Stimulated activated naive CD8-positive, alpha-beta T cell treated with anti-CD3 and anti-CD28 coated beads, Interleukin-15, Interleukin-2, amounts not matched to agents 100 ng/mL and 50 ng/mL, for 24 hours (primary cell): ENCODE measurements around the gene MEA1.
A peak's percentile ranks its signal among the peaks of the same experiment; 100 is the strongest.
"Not testable (repeated sequence)": the region's sequence is repeated elsewhere in the genome, so short reads cannot be mapped to it uniquely, and the experiment has no call there.

Experiments
- H3K27ac Mint-ChIP-seq: one replicate; pipeline ENCODE4 v1.8.0; 2021; ENCODE audit warnings: mild to moderate bottlenecking, mixed read lengths
- H3K27me3 Mint-ChIP-seq: one replicate; pipeline ENCODE4 v1.8.0; 2021; ENCODE audit warnings: mixed read lengths
- H3K36me3 Mint-ChIP-seq: one replicate; pipeline ENCODE4 v1.8.0; 2021; ENCODE audit warnings: low read depth, mixed read lengths
- H3K4me1 Mint-ChIP-seq: one replicate; pipeline ENCODE4 v1.8.0; 2021; ENCODE audit warnings: low read depth, mixed read lengths
- H3K4me3 Mint-ChIP-seq: one replicate; pipeline ENCODE4 v1.8.0; 2021; ENCODE audit warnings: mild to moderate bottlenecking, mixed read lengths
- H3K9me3 Mint-ChIP-seq: one replicate; pipeline ENCODE4 v1.8.0; 2021; ENCODE audit warnings: mixed read lengths

Gene MEA1

GRCh38 chr6:43050981-43051380 lies 37.2 kb upstream of the MEA1 start:
- Mint-ChIP-seq H3K36me3 (peaks cover 34% of the 10 kb centered on the region), H3K9me3 (no peaks in the 10 kb centered on the region), H3K4me3 (peak overlapping the region; percentile 25), H3K27me3 (no peaks in the 10 kb centered on the region), H3K27ac (peak overlapping the region; percentile 49), H3K4me1 (peaks cover 34% of the 10 kb centered on the region)

- H3K27me3 Mint-ChIP-seq, result no peaks in the 10 kb centered on the region
- no peak overlapping the region for H3K4me3 Mint-ChIP-seq
- H3K9me3 Mint-ChIP-seq, result no peaks in the 10 kb centered on the region
- H3K36me3 Mint-ChIP-seq, result peaks cover 28% of the 10 kb centered on the region
- peaks cover 21% of the 10 kb centered on the region for H3K4me1 Mint-ChIP-seq
- H3K27ac Mint-ChIP-seq, result no peak overlapping the region
Observed at GRCh38 chr6:43047998-43048397, 34.3 kb upstream of the MEA1 start.

GRCh38 chr6:43045371-43045930 lies 31.7 kb upstream of the MEA1 start:
- Mint-ChIP-seq H3K27ac (peak overlapping the region; percentile 31), H3K4me1 (peaks cover under 1% of the 10 kb centered on the region), H3K36me3 (peaks cover 38% of the 10 kb centered on the region), H3K9me3 (no peaks in the 10 kb centered on the region), H3K4me3 (no peak overlapping the region), H3K27me3 (no peaks in the 10 kb centered on the region)

GRCh38 chr6:43043310-43043709 lies 29.6 kb upstream of the MEA1 start:
- Mint-ChIP-seq H3K4me1 (no peaks in the 10 kb centered on the region), H3K36me3 (peaks cover 33% of the 10 kb centered on the region), H3K27ac (no peak overlapping the region), H3K27me3 (no peaks in the 10 kb centered on the region), H3K9me3 (no peaks in the 10 kb centered on the region), H3K4me3 (no peak overlapping the region)

- H3K27me3 Mint-ChIP-seq, H3K9me3 Mint-ChIP-seq, H3K4me1 Mint-ChIP-seq, H3K4me3 Mint-ChIP-seq, H3K27ac Mint-ChIP-seq: not testable (repeated sequence)
- peaks cover 42% of the 10 kb centered on the region for H3K36me3 Mint-ChIP-seq
Observed at GRCh38 chr6:43041475-43041874, 27.7 kb upstream of the MEA1 start.

- peaks cover 38% of the 10 kb centered on the region for H3K36me3 Mint-ChIP-seq
- no peaks in the 10 kb centered on the region for H3K27me3 Mint-ChIP-seq
- no peaks in the 10 kb centered on the region for H3K9me3 Mint-ChIP-seq
- H3K27ac Mint-ChIP-seq, result no peak overlapping the region
- no peaks in the 10 kb centered on the region for H3K4me1 Mint-ChIP-seq
- no peak overlapping the region for H3K4me3 Mint-ChIP-seq
Observed at GRCh38 chr6:43040542-43041257, 27.0 kb upstream of the MEA1 start.

GRCh38 chr6:43038727-43039126 lies 25.0 kb upstream of the MEA1 start:
- Mint-ChIP-seq H3K4me1 (no peaks in the 10 kb centered on the region), H3K36me3 (peaks cover 36% of the 10 kb centered on the region), H3K9me3 (no peaks in the 10 kb centered on the region), H3K27ac (no peak overlapping the region), H3K27me3 (no peaks in the 10 kb centered on the region), H3K4me3 (no peak overlapping the region)

GRCh38 chr6:43037706-43038105 lies 24.0 kb upstream of the MEA1 start:
- Mint-ChIP-seq H3K27me3 (no peaks in the 10 kb centered on the region), H3K9me3 (no peaks in the 10 kb centered on the region), H3K36me3 (peaks cover 35% of the 10 kb centered on the region), H3K27ac (no peak overlapping the region), H3K4me3 (no peak overlapping the region), H3K4me1 (no peaks in the 10 kb centered on the region)

- Mint-ChIP-seq H3K27me3 (no peaks in the 10 kb centered on the region), H3K9me3 (no peaks in the 10 kb centered on the region), H3K27ac (no peak overlapping the region), H3K4me3 (no peak overlapping the region), H3K36me3 (peaks cover 31% of the 10 kb centered on the region), H3K4me1 (no peaks in the 10 kb centered on the region)
Observed at GRCh38 chr6:43037197-43037596, 23.5 kb upstream of the MEA1 start.

- Mint-ChIP-seq H3K4me1 (no peaks in the 10 kb centered on the region), H3K4me3 (no peak overlapping the region), H3K36me3 (peaks cover 33% of the 10 kb centered on the region), H3K9me3 (no peaks in the 10 kb centered on the region), H3K27ac (no peak overlapping the region), H3K27me3 (no peaks in the 10 kb centered on the region)
Observed at GRCh38 chr6:43036712-43037111, 23.0 kb upstream of the MEA1 start.

GRCh38 chr6:43035495-43036194 lies 21.9 kb upstream of the MEA1 start:
- Mint-ChIP-seq H3K4me3 (no peak overlapping the region), H3K9me3 (no peaks in the 10 kb centered on the region), H3K27ac (no peak overlapping the region), H3K27me3 (no peaks in the 10 kb centered on the region), H3K36me3 (peaks cover 33% of the 10 kb centered on the region), H3K4me1 (no peaks in the 10 kb centered on the region)

GRCh38 chr6:43034190-43034525 lies 20.4 kb upstream of the MEA1 start:
- Mint-ChIP-seq H3K27ac (no peak overlapping the region), H3K4me3 (no peak overlapping the region), H3K4me1 (no peaks in the 10 kb centered on the region), H3K9me3 (no peaks in the 10 kb centered on the region), H3K36me3 (peaks cover 36% of the 10 kb centered on the region), H3K27me3 (no peaks in the 10 kb centered on the region)

GRCh38 chr6:43033496-43034189 lies 19.9 kb upstream of the MEA1 start:
- H3K9me3 Mint-ChIP-seq, result no peaks in the 10 kb centered on the region
- H3K36me3 Mint-ChIP-seq, result peaks cover 40% of the 10 kb centered on the region
- H3K4me3 Mint-ChIP-seq, result no peak overlapping the region
- H3K27ac Mint-ChIP-seq, result peak overlapping the region; percentile 27
- no peaks in the 10 kb centered on the region for H3K4me1 Mint-ChIP-seq
- no peaks in the 10 kb centered on the region for H3K27me3 Mint-ChIP-seq

GRCh38 chr6:43032326-43032725 lies 18.6 kb upstream of the MEA1 start:
- Mint-ChIP-seq H3K27me3 (no peaks in the 10 kb centered on the region), H3K36me3 (peaks cover 46% of the 10 kb centered on the region), H3K9me3 (no peaks in the 10 kb centered on the region), H3K4me1 (no peaks in the 10 kb centered on the region), H3K4me3 (no peak overlapping the region), H3K27ac (no peak overlapping the region)

- no peak overlapping the region for H3K27ac Mint-ChIP-seq
Observed at GRCh38 chr6:43029120-43029519, 15.4 kb upstream of the MEA1 start.

More at GRCh38 chr6:43029120-43029519, 15.4 kb upstream of the MEA1 start:
- peaks cover 60% of the 10 kb centered on the region for H3K36me3 Mint-ChIP-seq
- peaks cover 7% of the 10 kb centered on the region for H3K4me1 Mint-ChIP-seq
- H3K4me3 Mint-ChIP-seq, result no peak overlapping the region
- H3K9me3 Mint-ChIP-seq, result no peaks in the 10 kb centered on the region
- H3K27me3 Mint-ChIP-seq, result no peaks in the 10 kb centered on the region
